ENCODE measurements around the gene FOXO4.
"Not testable (repeated sequence)": the region's sequence is repeated elsewhere in the genome, so short reads cannot be mapped to it uniquely, and the experiment has no call there.

FOXO4 gene, protein sequence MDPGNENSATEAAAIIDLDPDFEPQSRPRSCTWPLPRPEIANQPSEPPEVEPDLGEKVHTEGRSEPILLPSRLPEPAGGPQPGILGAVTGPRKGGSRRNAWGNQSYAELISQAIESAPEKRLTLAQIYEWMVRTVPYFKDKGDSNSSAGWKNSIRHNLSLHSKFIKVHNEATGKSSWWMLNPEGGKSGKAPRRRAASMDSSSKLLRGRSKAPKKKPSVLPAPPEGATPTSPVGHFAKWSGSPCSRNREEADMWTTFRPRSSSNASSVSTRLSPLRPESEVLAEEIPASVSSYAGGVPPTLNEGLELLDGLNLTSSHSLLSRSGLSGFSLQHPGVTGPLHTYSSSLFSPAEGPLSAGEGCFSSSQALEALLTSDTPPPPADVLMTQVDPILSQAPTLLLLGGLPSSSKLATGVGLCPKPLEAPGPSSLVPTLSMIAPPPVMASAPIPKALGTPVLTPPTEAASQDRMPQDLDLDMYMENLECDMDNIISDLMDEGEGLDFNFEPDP

DNA sequence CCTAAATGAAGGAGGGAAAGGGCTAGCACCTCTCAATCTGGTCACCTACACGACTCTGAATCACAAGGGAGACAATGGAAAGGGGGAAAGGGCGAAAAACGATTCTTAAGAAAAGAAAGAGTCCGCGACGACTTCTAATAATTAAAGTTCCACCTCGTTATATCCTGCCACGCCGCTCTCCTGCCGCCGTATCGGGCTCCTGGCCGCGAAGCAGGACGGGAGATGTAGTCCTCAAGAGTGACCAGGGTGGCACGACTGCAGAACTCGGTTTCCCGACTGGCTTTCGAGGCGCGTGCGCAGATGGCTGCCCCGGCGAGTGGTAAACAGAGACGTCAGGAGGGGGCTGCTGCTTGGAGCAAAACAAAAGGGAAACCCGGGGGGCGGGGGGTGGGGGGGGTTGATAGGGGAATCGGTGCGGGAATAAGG, at the start of gene FOXO4:
Gene FOXO4, plus strand, starts transcription at position 297 of the 426 bp plus-strand sequence. CDS start 678 bp downstream, outside the sequence.
- DNase-seq (ENCODE audit: extremely low spot score) = peak; percentile 98
- TF ChIP-seq BHLHE40 (IDR thresholded peaks at IDR 0.05; ENCODE audit: borderline replicate concordance) (no peak), L3MBTL2 (conservative IDR thresholded peaks at IDR 0.05) (peak; percentile 97), SUZ12 (IDR thresholded peaks at IDR 0.05) (0 out of 2 replicates have a peak, but pooled peaks have one; percentile 37), LEF1 (IDR thresholded peaks at IDR 0.05; ENCODE audit: borderline replicate concordance) (no peak)
- ChIA-PET CTCF (no interaction called here), POLR2A (no interaction called here)

DNA sequence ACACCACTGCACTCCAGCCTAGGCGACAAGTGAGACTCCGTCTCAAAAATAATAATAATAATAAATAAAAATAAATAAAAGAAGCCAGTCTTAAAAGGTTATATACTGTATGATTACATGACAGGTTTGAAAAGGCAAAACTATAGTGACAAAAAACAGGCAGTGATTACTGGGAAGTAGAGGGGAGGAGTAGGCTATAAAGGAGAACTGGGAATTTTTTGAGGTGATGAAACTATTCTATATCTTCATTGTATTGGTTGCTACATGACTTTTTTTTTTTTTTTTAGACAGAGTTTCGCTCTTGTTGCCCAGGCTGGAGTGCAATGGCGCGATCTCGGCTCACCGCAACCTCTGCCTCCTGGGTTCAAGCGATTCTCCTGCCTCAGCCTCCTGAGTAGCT, 47.8 kb upstream of the FOXO4 start:
- POLR2A ChIA-PET; CTCF ChIA-PET; DNase-seq (ENCODE audit: extremely low spot score): not testable (repeated sequence)

DNA sequence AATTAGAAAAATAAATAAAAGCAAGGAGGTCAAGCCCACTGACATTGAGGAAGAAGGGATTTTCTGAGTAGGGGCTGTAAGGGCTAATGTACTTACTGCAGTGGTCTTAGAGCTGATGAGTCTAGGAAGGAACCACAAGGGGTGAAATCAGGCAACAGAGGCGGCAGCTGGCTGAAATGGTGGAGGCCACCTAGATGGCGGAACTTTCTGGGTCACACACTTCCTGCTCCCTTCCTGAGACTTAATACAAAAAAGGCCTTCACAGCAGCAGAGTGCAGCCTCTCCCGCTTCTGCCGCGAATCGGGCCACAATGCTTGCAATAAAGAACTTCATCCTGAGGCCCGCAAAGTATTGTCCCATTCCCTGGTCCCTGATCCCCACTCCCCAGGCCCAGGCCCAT, 42.9 kb upstream of the FOXO4 start:
- no peak for DNase-seq (ENCODE audit: extremely low spot score)
- ChIA-PET CTCF (no interaction called here), POLR2A (no interaction called here)
- TF ChIP-seq NFRKB (IDR thresholded peaks at IDR 0.05) = no peak
- no peak for TF ChIP-seq BHLHE40 (IDR thresholded peaks at IDR 0.05; ENCODE audit: borderline replicate concordance)
- TF ChIP-seq FOXM1 (IDR thresholded peaks at IDR 0.05; ENCODE audit: borderline replicate concordance) = no peak
- TF ChIP-seq FOXK2 (IDR thresholded peaks at IDR 0.05) = no peak
- TF ChIP-seq SUZ12 (IDR thresholded peaks at IDR 0.05) = no peak
- no peak for TF ChIP-seq FOXA1 (IDR thresholded peaks at IDR 0.05)
- TF ChIP-seq HDGF (IDR thresholded peaks at IDR 0.05; ENCODE audit: borderline replicate concordance) = no peak
- TF ChIP-seq LEF1 (IDR thresholded peaks at IDR 0.05; ENCODE audit: borderline replicate concordance) = no peak
- no peak for TF ChIP-seq ARNT (IDR thresholded peaks at IDR 0.05)
- no peak for TF ChIP-seq SP1 (IDR thresholded peaks at IDR 0.05)

DNA sequence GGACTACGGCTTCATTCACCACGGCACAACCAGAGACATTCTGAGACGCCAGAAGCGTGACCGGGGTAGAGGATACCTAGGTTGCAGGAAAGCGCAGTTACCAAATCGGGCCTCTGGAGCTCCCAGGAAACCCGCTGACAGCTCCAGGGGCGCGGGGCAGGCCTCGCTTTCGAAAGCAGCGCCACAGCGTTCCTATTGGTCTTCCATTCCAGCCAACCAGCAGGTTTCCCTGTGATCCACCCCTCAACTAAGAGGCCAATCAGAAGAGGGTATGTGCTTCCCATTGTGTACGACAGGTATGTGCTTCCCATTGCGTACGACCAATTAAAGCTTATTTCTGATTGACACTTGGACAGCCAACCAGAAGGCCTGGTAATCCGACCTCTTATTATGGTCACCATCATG, 42.4 kb upstream of the FOXO4 start:
- no peak for DNase-seq (ENCODE audit: extremely low spot score)
- TF ChIP-seq SUZ12 (IDR thresholded peaks at IDR 0.05) (no peak), ELF4 (IDR thresholded peaks at IDR 0.05) (no peak), FOXM1 (IDR thresholded peaks at IDR 0.05; ENCODE audit: borderline replicate concordance) (no peak)
- TF ChIP-seq, protein P1, sequence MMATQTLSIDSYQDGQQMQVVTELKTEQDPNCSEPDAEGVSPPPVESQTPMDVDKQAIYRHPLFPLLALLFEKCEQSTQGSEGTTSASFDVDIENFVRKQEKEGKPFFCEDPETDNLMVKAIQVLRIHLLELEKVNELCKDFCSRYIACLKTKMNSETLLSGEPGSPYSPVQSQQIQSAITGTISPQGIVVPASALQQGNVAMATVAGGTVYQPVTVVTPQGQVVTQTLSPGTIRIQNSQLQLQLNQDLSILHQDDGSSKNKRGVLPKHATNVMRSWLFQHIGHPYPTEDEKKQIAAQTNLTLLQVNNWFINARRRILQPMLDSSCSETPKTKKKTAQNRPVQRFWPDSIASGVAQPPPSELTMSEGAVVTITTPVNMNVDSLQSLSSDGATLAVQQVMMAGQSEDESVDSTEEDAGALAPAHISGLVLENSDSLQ (IDR thresholded peaks at IDR 0.05) = peak; percentile 51; the same call in 1 of the 2 replicates
- CTCF ChIA-PET = no interaction called here
- POLR2A ChIA-PET = no interaction called here

DNA sequence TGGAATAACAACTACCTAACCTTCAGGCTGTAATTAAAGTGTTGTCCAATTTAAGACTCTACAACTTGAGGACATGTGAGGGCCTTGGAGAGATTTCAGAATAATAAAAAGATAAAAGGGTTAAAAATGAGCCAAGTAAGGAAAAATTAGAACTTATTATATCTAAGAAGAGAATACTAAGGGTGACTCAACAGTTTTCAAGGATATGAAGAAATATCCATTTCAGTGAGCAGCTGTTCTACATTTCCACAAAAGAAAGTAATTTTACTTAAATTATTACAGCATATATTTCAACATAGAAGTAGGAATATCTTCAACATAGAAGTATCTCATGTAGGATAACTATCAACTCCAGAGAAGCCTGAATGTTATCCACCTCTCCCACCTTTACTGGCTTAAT, 38.8 kb upstream of the FOXO4 start:
- ChIA-PET POLR2A (no interaction called here), CTCF (no interaction called here)
- TF ChIP-seq L3MBTL2 (conservative IDR thresholded peaks at IDR 0.05) (no peak), ELF4 (IDR thresholded peaks at IDR 0.05) (no peak), TARDBP (IDR thresholded peaks at IDR 0.05) (no peak), LEF1 (IDR thresholded peaks at IDR 0.05; ENCODE audit: borderline replicate concordance) (no peak), SP1 (IDR thresholded peaks at IDR 0.05) (no peak), SUZ12 (IDR thresholded peaks at IDR 0.05) (no peak), ZNF384 (IDR thresholded peaks at IDR 0.05) (no peak), HDGF (IDR thresholded peaks at IDR 0.05; ENCODE audit: borderline replicate concordance) (no peak), FOXM1 (IDR thresholded peaks at IDR 0.05; ENCODE audit: borderline replicate concordance) (no peak), NFRKB (IDR thresholded peaks at IDR 0.05) (no peak), CTBP1 (IDR thresholded peaks at IDR 0.05; ENCODE audit: borderline replicate concordance) (no peak), ARNT (IDR thresholded peaks at IDR 0.05) (no peak), BHLHE40 (IDR thresholded peaks at IDR 0.05; ENCODE audit: borderline replicate concordance) (no peak)
- TF ChIP-seq, protein P1 (IDR thresholded peaks at IDR 0.05) = no peak
- DNase-seq (ENCODE audit: extremely low spot score) = no peak

DNA sequence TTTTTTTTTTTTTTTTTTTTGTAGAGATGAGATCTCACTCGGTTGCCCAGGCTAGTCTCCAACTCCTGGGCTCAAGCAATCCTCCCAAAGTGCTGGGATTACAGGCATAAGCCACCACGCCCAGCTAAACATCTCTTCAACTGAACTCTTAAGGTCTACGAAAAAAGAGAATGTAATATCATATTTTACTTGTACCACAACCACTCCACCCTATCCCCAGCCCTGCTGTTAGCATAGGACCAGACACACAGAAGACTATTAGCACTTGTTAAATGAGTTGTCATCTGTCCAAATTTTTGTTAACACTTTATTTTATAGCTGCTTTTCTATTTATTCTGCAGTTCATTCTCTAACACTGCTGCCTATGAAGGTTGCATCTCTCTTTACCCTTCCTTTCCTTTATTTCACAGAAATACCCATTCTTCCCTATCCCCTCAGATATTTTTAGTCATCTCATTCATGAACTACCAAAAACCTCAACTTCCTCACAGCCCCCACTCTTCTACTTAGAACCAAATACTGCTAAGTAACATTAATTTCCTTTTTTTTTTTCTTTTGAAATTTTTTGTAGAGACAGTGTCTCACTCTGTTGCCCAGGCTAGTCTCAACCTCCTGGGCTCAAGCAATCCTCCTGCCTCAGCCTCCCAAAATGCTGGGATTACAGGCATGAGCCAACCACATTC, 37.7 kb upstream of the FOXO4 start:
- no peak for TF ChIP-seq SUZ12 (IDR thresholded peaks at IDR 0.05)
- no peak for DNase-seq (ENCODE audit: extremely low spot score)
- ChIA-PET POLR2A (interaction anchor here (1.1 kb wide), 1 partner anchor 10 kb away, joined by 5 read pairs; the partner anchor contains the start of gene SNX12), CTCF (no interaction called here)

DNA sequence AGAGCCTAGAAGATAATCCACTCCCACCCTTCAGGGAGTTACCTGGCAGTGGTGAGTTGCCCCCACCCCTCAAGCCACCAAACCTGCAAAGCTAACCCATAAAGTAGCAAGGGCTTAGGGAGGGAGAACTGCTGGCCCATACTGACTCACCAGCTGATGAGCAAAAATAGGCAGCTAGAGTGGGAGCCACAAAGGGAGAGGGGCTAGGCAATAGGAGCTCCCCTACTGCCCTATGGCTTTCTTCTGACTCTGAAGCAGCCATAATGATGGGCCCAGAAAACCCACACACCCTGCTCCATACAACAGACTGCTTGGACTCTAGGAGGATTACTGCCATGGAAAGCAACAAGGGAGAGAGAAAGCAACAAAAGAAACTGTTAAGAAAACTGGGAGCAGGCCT, 35.5 kb upstream of the FOXO4 start:
- POLR2A ChIA-PET = no interaction called here
- DNase-seq (ENCODE audit: extremely low spot score) = no peak
- TF ChIP-seq TARDBP (IDR thresholded peaks at IDR 0.05) (no peak), LEF1 (IDR thresholded peaks at IDR 0.05; ENCODE audit: borderline replicate concordance) (no peak), FOXK2 (IDR thresholded peaks at IDR 0.05) (no peak), CTBP1 (IDR thresholded peaks at IDR 0.05; ENCODE audit: borderline replicate concordance) (no peak), ELF4 (IDR thresholded peaks at IDR 0.05) (no peak), BHLHE40 (IDR thresholded peaks at IDR 0.05; ENCODE audit: borderline replicate concordance) (no peak), FOXM1 (IDR thresholded peaks at IDR 0.05; ENCODE audit: borderline replicate concordance) (no peak)
- CTCF ChIA-PET = no interaction called here
